H9 (cell line): ENCODE measurements around the gene ARMH1. TPM values are rescaled to one million over a fixed set of nuclear protein-coding genes. Genes with fewer than 3 reads are reported as not detected.

Source experiments
- DNase-seq: peaks from one replicate; pipeline ENCODE4 v3.0.0-alpha.2; 2017
- H2AFZ ChIP-seq: one replicate; pipeline ENCODE4 v1.6.1; 2013; ENCODE audit warnings: mild to moderate bottlenecking, low read length, control low read depth, moderate library complexity
- H2AK5ac ChIP-seq: 2 replicates; pipeline ENCODE4 v1.6.1; 2013; ENCODE audit warnings: low read length, control low read depth, mixed read lengths; ENCODE audit not compliant: insufficient read length
- H2BK120ac ChIP-seq: one replicate; pipeline ENCODE4 v1.6.1; 2013; ENCODE audit warnings: low read depth, mild to moderate bottlenecking, low read length, control low read depth, inconsistent platforms; ENCODE audit not compliant: poor library complexity, severe bottlenecking
- H2BK12ac ChIP-seq: 2 replicates; pipeline ENCODE4 v1.6.1; 2013; ENCODE audit warnings: low read length, control low read depth, mixed read lengths, low read depth; ENCODE audit not compliant: insufficient read length
- H2BK15ac ChIP-seq: 2 replicates; pipeline ENCODE4 v1.6.1; 2013; ENCODE audit warnings: low read depth, low read length, control low read depth
- H2BK20ac ChIP-seq: one replicate; pipeline ENCODE4 v1.6.1; 2013; ENCODE audit warnings: low read depth, mild to moderate bottlenecking, low read length, control low read depth, inconsistent platforms; ENCODE audit not compliant: poor library complexity, severe bottlenecking
- H2BK5ac ChIP-seq: 2 replicates; pipeline ENCODE4 v1.6.1; 2013; ENCODE audit warnings: low read length, control low read depth, mixed read lengths; ENCODE audit not compliant: insufficient read length
- H3K14ac ChIP-seq: 2 replicates; pipeline ENCODE4 v1.6.1; 2013; ENCODE audit warnings: low read length, control low read depth; ENCODE audit not compliant: insufficient read depth
- H3K18ac ChIP-seq: 2 replicates; pipeline ENCODE4 v1.6.1; 2013; ENCODE audit warnings: low read depth, mild to moderate bottlenecking, mixed read lengths, low read length, control low read depth; ENCODE audit not compliant: insufficient read length
- H3K23ac ChIP-seq: 2 replicates; pipeline ENCODE4 v1.6.1; 2013; ENCODE audit warnings: low read length, control low read depth, mixed read lengths, low read depth; ENCODE audit not compliant: insufficient read length
- H3K23me2 ChIP-seq: 2 replicates; pipeline ENCODE4 v1.6.1; 2013; ENCODE audit warnings: low read depth, mild to moderate bottlenecking, mixed read lengths, low read length, control low read depth; ENCODE audit not compliant: insufficient read length, poor library complexity, severe bottlenecking
- H3K27ac ChIP-seq: 2 replicates; pipeline ENCODE4 v1.5.1; 2013; ENCODE audit warnings: low read length, control low read depth, mixed read lengths, low read depth; ENCODE audit not compliant: insufficient read length
- H3K27me3 ChIP-seq: 2 replicates; pipeline ENCODE4 v1.6.1; 2013; ENCODE audit warnings: low read length, control low read depth, inconsistent platforms; ENCODE audit not compliant: insufficient read depth
- H3K4ac ChIP-seq: 2 replicates; pipeline ENCODE4 v1.6.1; 2013; ENCODE audit warnings: low read depth, mild to moderate bottlenecking, control low read depth, inconsistent platforms, low read length, moderate library complexity
- H3K4me1 ChIP-seq: 2 replicates; pipeline ENCODE4 v1.6.1; 2013; ENCODE audit warnings: low read length, control low read depth, inconsistent platforms; ENCODE audit not compliant: insufficient read depth
- H3K4me2 ChIP-seq: 2 replicates; pipeline ENCODE4 v1.6.1; 2013; ENCODE audit warnings: low read length, control low read depth, mixed read lengths; ENCODE audit not compliant: insufficient read length, insufficient read depth
- H3K56ac ChIP-seq: 2 replicates; pipeline ENCODE4 v1.6.1; 2013; ENCODE audit warnings: low read depth, mild to moderate bottlenecking, mixed read lengths, low read length, control low read depth; ENCODE audit not compliant: insufficient read length
- H3K79me1 ChIP-seq: 2 replicates; pipeline ENCODE4 v1.6.1; 2013; ENCODE audit warnings: low read depth, mild to moderate bottlenecking, moderate library complexity, low read length, control low read depth, inconsistent platforms; ENCODE audit not compliant: insufficient read depth, poor library complexity, severe bottlenecking
- H3K79me2 ChIP-seq: 2 replicates; pipeline ENCODE4 v1.6.1; 2013; ENCODE audit warnings: low read length, control low read depth, inconsistent platforms; ENCODE audit not compliant: insufficient read depth
- H3K9ac ChIP-seq: 2 replicates; pipeline ENCODE4 v1.6.1; 2013; ENCODE audit warnings: low read length, control low read depth, mixed read lengths; ENCODE audit not compliant: insufficient read length; ENCODE audit errors: extremely low read depth
- H3K9me3 ChIP-seq: one replicate; pipeline ENCODE4 v1.6.1; 2013; ENCODE audit warnings: low read depth, low read length, inconsistent platforms; ENCODE audit not compliant: control insufficient read depth
- H3T11ph ChIP-seq: one replicate; pipeline ENCODE4 v1.6.1; 2013; ENCODE audit warnings: mild to moderate bottlenecking, low read length, control low read depth, inconsistent platforms
- H4K20me1 ChIP-seq: one replicate; pipeline ENCODE4 v1.6.1; 2013; ENCODE audit not compliant: control insufficient read depth, insufficient read length, insufficient read depth
- H4K5ac ChIP-seq: 2 replicates; pipeline ENCODE4 v1.6.1; 2013; ENCODE audit warnings: low read depth, mild to moderate bottlenecking, mixed read lengths, low read length, control low read depth; ENCODE audit not compliant: insufficient read length
- H4K8ac ChIP-seq: replicated peaks from 2 replicates; pipeline ENCODE4 v1.6.1; 2013; ENCODE audit warnings: low read length, control low read depth, mixed read lengths, low read depth; ENCODE audit not compliant: insufficient read length
- H4K91ac ChIP-seq: 2 replicates; pipeline ENCODE4 v1.6.1; 2013; ENCODE audit warnings: low read depth, mild to moderate bottlenecking, moderate library complexity, mixed read lengths, low read length, control low read depth; ENCODE audit not compliant: insufficient read length
- H3K27ac Mint-ChIP-seq, 3 experiments: 2 replicates in 2 of 3; 3 replicates in 1 of 3; pipeline ENCODE4 v1.8.0; 2020 to 2021; ENCODE audit warnings: mixed read lengths in 3 of 3, mild to moderate bottlenecking in 1 of 3, moderate library complexity in 1 of 3
- H3K27me3 Mint-ChIP-seq: 2 replicates; pipeline ENCODE4 v1.8.0; 2021; ENCODE audit warnings: low read depth, mild to moderate bottlenecking, moderate library complexity, mixed read lengths
- H3K36me3 Mint-ChIP-seq, 3 experiments: 2 replicates in 2 of 3; 3 replicates in 1 of 3; pipeline ENCODE4 v1.8.0; 2020 to 2021; ENCODE audit warnings: low read depth in 3 of 3, mixed read lengths in 3 of 3; ENCODE audit not compliant: insufficient read depth in 1 of 3
- H3K4me1 Mint-ChIP-seq, 2 experiments: 2 replicates each; pipeline ENCODE4 v1.8.0; 2020; ENCODE audit warnings: mixed read lengths in 2 of 2
- H3K4me3 Mint-ChIP-seq, 2 experiments: 2 replicates in 1 of 2; 3 replicates in 1 of 2; pipeline ENCODE4 v1.8.0; 2020 to 2021; ENCODE audit warnings: mild to moderate bottlenecking in 2 of 2, mixed read lengths in 2 of 2, moderate library complexity in 1 of 2
- H3K9me3 Mint-ChIP-seq, 2 experiments: 2 replicates in 1 of 2; 3 replicates in 1 of 2; pipeline ENCODE4 v1.8.0; 2020; ENCODE audit warnings: mild to moderate bottlenecking in 2 of 2, mixed read lengths in 2 of 2, moderate library complexity in 1 of 2
- WGBS: extraction: QIAGEN DNeasy Blood & Tissue Kit; methylation state at CpG from one replicate; pipeline ENCODE4 v1.1.7; 2013; ENCODE audit warnings: missing lambda C conversion rate, low lambda C conversion rate, mixed read lengths; ENCODE audit not compliant: insufficient read length; ENCODE audit errors: extremely low coverage; 5-methylcytosine and 5-hydroxymethylcytosine counted together
- total RNA-seq: library from RNA; stranded (reverse); gene quantifications from 2 replicates; pipeline ENCODE4 v1.2.1, GENCODE V29; 2021
- TF ChIP-seq, protein P1 (sequence below): fragments of 200-600 bp; sonication (generic); conservative IDR thresholded peaks from 3 replicates; pipeline ENCODE4 v1.8.0; 2021; ENCODE audit warnings: antibody characterized with exemption, mild to moderate bottlenecking

The ARMH1 gene
- total RNA-seq, 1 experiment from 2014 or later: 1.0 TPM

DNA sequence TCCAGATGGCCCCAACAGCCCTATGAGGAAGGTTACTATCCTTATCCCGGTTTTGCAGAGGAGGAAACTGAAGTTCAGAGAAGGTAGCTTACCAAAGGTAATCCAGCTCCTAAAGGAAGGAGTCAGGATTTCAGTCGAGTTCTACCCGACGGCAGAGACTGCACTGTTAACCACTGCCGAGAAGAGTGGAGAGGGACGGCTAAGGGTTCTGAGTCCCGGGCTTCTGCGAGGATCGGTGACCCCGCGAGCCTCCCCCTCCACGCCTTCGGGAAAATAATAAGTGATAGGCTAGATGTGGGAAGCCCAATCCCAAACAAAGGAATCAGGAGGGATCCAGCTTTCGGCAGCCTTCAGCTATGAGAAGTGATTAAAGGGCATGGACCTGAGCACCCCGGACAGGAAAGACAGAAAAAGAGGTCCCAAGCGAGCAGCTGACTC, 820 bp upstream of the ARMH1 start:
- Mint-ChIP-seq H3K27me3 (no peaks in the 10 kb centered on the region), H3K36me3 (peaks cover 0 to 4% (median 4%) of the 10 kb centered on the region in 3 experiments; a peak in 2 of 7 replicates), H3K27ac (peak overlapping the region in 1 of 3 experiments; percentile 89; a peak in 4 of 7 replicates), H3K4me3 (peak overlapping the region; percentile 83 to 86), H3K9me3 (no peaks in the 10 kb centered on the region), H3K4me1 (peaks cover 21 to 29% of the 10 kb centered on the region in 2 experiments)
- Histone ChIP-seq H3T11ph (no peak overlapping the region), H3K9me3 (no peaks in the 10 kb centered on the region), H3K18ac (peak overlapping the region; percentile 4), H3K9ac (peak overlapping the region; percentile 41), H3K4ac (no peak overlapping the region), H2BK120ac (no peak overlapping the region), H3K4me2 (peak overlapping the region; percentile 95), H4K20me1 (no peaks in the 10 kb centered on the region), H3K14ac (no peak overlapping the region), H3K27me3 (no peaks in the 10 kb centered on the region), H3K56ac (no peak overlapping the region), H2BK12ac (no peak overlapping the region), H4K91ac (no peak overlapping the region), H2BK5ac (no peak overlapping the region), H3K79me1 (no peaks in the 10 kb centered on the region), H3K79me2 (no peaks in the 10 kb centered on the region), H4K5ac (no peak overlapping the region), H3K27ac (no peak overlapping the region), H4K8ac (no peak overlapping the region), H3K23ac (no peak overlapping the region), H3K23me2 (no peaks in the 10 kb centered on the region), H3K4me1 (peaks cover 7% of the 10 kb centered on the region), H2BK15ac (no peak overlapping the region), H2BK20ac (no peak overlapping the region), H2AK5ac (no peak overlapping the region), H2AFZ (no peak overlapping the region)
- WGBS: no CpG with 5 or more reads among the region's 16 CpGs
- DNase-seq: no peak
- TF ChIP-seq, protein P1, sequence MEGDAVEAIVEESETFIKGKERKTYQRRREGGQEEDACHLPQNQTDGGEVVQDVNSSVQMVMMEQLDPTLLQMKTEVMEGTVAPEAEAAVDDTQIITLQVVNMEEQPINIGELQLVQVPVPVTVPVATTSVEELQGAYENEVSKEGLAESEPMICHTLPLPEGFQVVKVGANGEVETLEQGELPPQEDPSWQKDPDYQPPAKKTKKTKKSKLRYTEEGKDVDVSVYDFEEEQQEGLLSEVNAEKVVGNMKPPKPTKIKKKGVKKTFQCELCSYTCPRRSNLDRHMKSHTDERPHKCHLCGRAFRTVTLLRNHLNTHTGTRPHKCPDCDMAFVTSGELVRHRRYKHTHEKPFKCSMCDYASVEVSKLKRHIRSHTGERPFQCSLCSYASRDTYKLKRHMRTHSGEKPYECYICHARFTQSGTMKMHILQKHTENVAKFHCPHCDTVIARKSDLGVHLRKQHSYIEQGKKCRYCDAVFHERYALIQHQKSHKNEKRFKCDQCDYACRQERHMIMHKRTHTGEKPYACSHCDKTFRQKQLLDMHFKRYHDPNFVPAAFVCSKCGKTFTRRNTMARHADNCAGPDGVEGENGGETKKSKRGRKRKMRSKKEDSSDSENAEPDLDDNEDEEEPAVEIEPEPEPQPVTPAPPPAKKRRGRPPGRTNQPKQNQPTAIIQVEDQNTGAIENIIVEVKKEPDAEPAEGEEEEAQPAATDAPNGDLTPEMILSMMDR: no peak
